HEK293 (cell line): ENCODE results near the gene INPP5A.

Source experiments
- CTCF ChIA-PET: fragments of 350-600 bp; formaldehyde crosslinking; extraction: SDS; loops from one replicate; lab custom pipeline; 2021; ENCODE audit warnings: antibody characterized with exemption; lab: Yijun Ruan, JAX
- POLR2A ChIA-PET: fragments of 300-600 bp; formaldehyde crosslinking; extraction: SDS; loops from one replicate; lab custom pipeline; 2020; ENCODE audit warnings: antibody characterized with exemption, inconsistent platforms; lab: Yijun Ruan, JAX
- H3K27ac ChIP-seq: fragments of 200-500 bp; sonication (Bioruptor generic); 2 replicates; pipeline ENCODE4 v1.5.1; 2014; ENCODE audit warnings: low read depth, low read length, control low read depth, inconsistent platforms; ENCODE audit errors: extremely low read depth
- H3K36me3 ChIP-seq, 2 experiments: fragments of 200-500 bp in 1 of 2; sonication (Bioruptor generic) in 1 of 2; 1 replicate in 1 of 2; 2 replicates in 1 of 2; pipeline ENCODE4 v1.5.1; 2014 to 2017; ENCODE audit warnings: inconsistent platforms in 2 of 2, low read length in 2 of 2; ENCODE audit not compliant: control insufficient read depth in 2 of 2, insufficient read depth in 1 of 2
- H3K4me1 ChIP-seq: fragments of 200-500 bp; sonication (Bioruptor generic); 2 replicates; pipeline ENCODE4 v1.5.1; 2014; ENCODE audit warnings: mild to moderate bottlenecking, low read length, inconsistent platforms; ENCODE audit not compliant: control insufficient read depth, insufficient read depth
- H3K4me3 ChIP-seq: 2 replicates; pipeline ENCODE4 v1.5.1; 2011; ENCODE audit warnings: low read depth, mild to moderate bottlenecking, control low read depth, low read length, moderate library complexity
- H3K9me3 ChIP-seq: fragments of 200-500 bp; sonication (Bioruptor generic); 2 replicates; pipeline ENCODE4 v1.5.1; 2014; ENCODE audit warnings: low read depth, low read length, inconsistent platforms; ENCODE audit not compliant: control insufficient read depth, insufficient read depth
- FEZF1 ChIP-seq: fragments of 450-650 bp; formaldehyde crosslinking; IDR thresholded peaks from 2 replicates; pipeline ENCODE4 v1.5.1; 2016; ENCODE audit warnings: missing biosample characterization, missing genetic modification characterization
- HOXD13 ChIP-seq: sonication (generic); formaldehyde crosslinking; IDR thresholded peaks from 2 replicates; pipeline ENCODE4 v1.8.0; 2022; ENCODE audit warnings: missing genetic modification reagents, borderline replicate concordance
- KLF8 ChIP-seq: fragments of 450-650 bp; formaldehyde crosslinking; IDR thresholded peaks from 2 replicates; pipeline ENCODE4 v1.5.1; 2016; ENCODE audit warnings: missing biosample characterization, missing genetic modification characterization
- MEIS1 ChIP-seq: sonication (generic); formaldehyde crosslinking; IDR thresholded peaks from 2 replicates; pipeline ENCODE4 v1.8.1; 2022; ENCODE audit warnings: missing genetic modification reagents, mild to moderate bottlenecking, borderline replicate concordance
- TCF7L2 ChIP-seq: IDR thresholded peaks from 2 replicates; pipeline ENCODE4 v1.6.1; 2011; ENCODE audit warnings: low read depth, mild to moderate bottlenecking, inconsistent platforms, low read length, moderate library complexity, borderline replicate concordance
- ZBTB1 ChIP-seq: fragments of 450-650 bp; formaldehyde crosslinking; IDR thresholded peaks from 2 replicates; pipeline ENCODE4 v1.5.1; 2016; ENCODE audit warnings: missing biosample characterization, missing genetic modification characterization
- ZEB2 ChIP-seq: fragments of 450-650 bp; formaldehyde crosslinking; IDR thresholded peaks from 2 replicates; pipeline ENCODE4 v1.5.1; 2016; ENCODE audit warnings: missing biosample characterization, missing genetic modification characterization
- ZFP41 ChIP-seq: fragments of 450-650 bp; formaldehyde crosslinking; IDR thresholded peaks from 2 replicates; pipeline ENCODE4 v1.5.1; 2016; ENCODE audit warnings: missing biosample characterization, missing genetic modification characterization, borderline replicate concordance
- ZNF157 ChIP-seq: fragments of 450-650 bp; formaldehyde crosslinking; IDR thresholded peaks from 2 replicates; pipeline ENCODE4 v1.5.1; 2016; ENCODE audit warnings: missing biosample characterization, missing genetic modification characterization
- ZNF169 ChIP-seq: fragments of 450-650 bp; formaldehyde crosslinking; IDR thresholded peaks from 2 replicates; pipeline ENCODE4 v1.5.1; 2016; ENCODE audit warnings: missing biosample characterization, missing genetic modification characterization
- ZNF184 ChIP-seq: fragments of 450-650 bp; IDR thresholded peaks from 2 replicates; pipeline ENCODE4 v1.5.1; 2018; ENCODE audit warnings: missing biosample characterization, mild to moderate bottlenecking, missing genetic modification characterization
- ZNF2 ChIP-seq: fragments of 450-650 bp; formaldehyde crosslinking; IDR thresholded peaks from 2 replicates; pipeline ENCODE4 v1.5.1; 2016; ENCODE audit warnings: missing biosample characterization, missing genetic modification characterization
- ZNF223 ChIP-seq: fragments of 450-650 bp; formaldehyde crosslinking; IDR thresholded peaks from 2 replicates; pipeline ENCODE4 v1.5.1; 2016; ENCODE audit warnings: missing biosample characterization, missing genetic modification characterization
- ZNF248 ChIP-seq: fragments of 450-650 bp; formaldehyde crosslinking; IDR thresholded peaks from 2 replicates; pipeline ENCODE4 v1.5.1; 2017; ENCODE audit warnings: missing biosample characterization, missing genetic modification characterization
- ZNF391 ChIP-seq: fragments of 450-650 bp; formaldehyde crosslinking; IDR thresholded peaks from 2 replicates; pipeline ENCODE4 v1.5.1; 2016; ENCODE audit warnings: low read depth, missing biosample characterization, missing genetic modification characterization, borderline replicate concordance
- ZNF530 ChIP-seq: fragments of 450-650 bp; formaldehyde crosslinking; IDR thresholded peaks from 2 replicates; pipeline ENCODE4 v1.5.1; 2016; ENCODE audit warnings: low read depth, missing biosample characterization, missing genetic modification characterization
- ZNF548 ChIP-seq: fragments of 450-650 bp; formaldehyde crosslinking; IDR thresholded peaks from 2 replicates; pipeline ENCODE4 v1.5.1; 2016; ENCODE audit warnings: missing biosample characterization, missing genetic modification characterization
- ZNF561 ChIP-seq: fragments of 450-650 bp; IDR thresholded peaks from 2 replicates; pipeline ENCODE4 v1.5.1; 2018; ENCODE audit warnings: missing biosample characterization, missing genetic modification characterization, borderline replicate concordance
- ZNF624 ChIP-seq: fragments of 450-650 bp; formaldehyde crosslinking; IDR thresholded peaks from 2 replicates; pipeline ENCODE4 v1.5.1; 2017; ENCODE audit warnings: missing biosample characterization, missing genetic modification characterization
- ZNF670 ChIP-seq: fragments of 450-650 bp; formaldehyde crosslinking; IDR thresholded peaks from 2 replicates; pipeline ENCODE4 v1.5.1; 2016; ENCODE audit warnings: missing biosample characterization, missing genetic modification characterization, low read depth
- ZNF785 ChIP-seq: fragments of 450-650 bp; formaldehyde crosslinking; IDR thresholded peaks from 2 replicates; pipeline ENCODE4 v1.5.1; 2016; ENCODE audit warnings: missing biosample characterization, missing genetic modification characterization
- TF ChIP-seq, protein P1 (sequence below): fragments of 450-650 bp; formaldehyde crosslinking; IDR thresholded peaks from 2 replicates; pipeline ENCODE4 v1.5.1; 2016; ENCODE audit warnings: missing biosample characterization, missing genetic modification characterization, borderline replicate concordance
- TF ChIP-seq, protein P2 (sequence below): fragments of 450-650 bp; formaldehyde crosslinking; IDR thresholded peaks from 2 replicates; pipeline ENCODE4 v1.5.1; 2016; ENCODE audit warnings: missing biosample characterization, missing genetic modification characterization
- TF ChIP-seq, protein P3 (sequence below): fragments of 450-650 bp; formaldehyde crosslinking; IDR thresholded peaks from 2 replicates; pipeline ENCODE4 v1.5.1; 2016; ENCODE audit warnings: missing biosample characterization, missing genetic modification characterization
- TF ChIP-seq, protein P4 (sequence below): fragments of 450-650 bp; formaldehyde crosslinking; IDR thresholded peaks from 2 replicates; pipeline ENCODE4 v1.5.1; 2016; ENCODE audit warnings: missing biosample characterization, missing genetic modification characterization
- TF ChIP-seq, protein P5 (sequence below): fragments of 450-650 bp; formaldehyde crosslinking; IDR thresholded peaks from 2 replicates; pipeline ENCODE4 v1.5.1; 2016; ENCODE audit warnings: missing biosample characterization, missing genetic modification characterization

Gene INPP5A

DNA sequence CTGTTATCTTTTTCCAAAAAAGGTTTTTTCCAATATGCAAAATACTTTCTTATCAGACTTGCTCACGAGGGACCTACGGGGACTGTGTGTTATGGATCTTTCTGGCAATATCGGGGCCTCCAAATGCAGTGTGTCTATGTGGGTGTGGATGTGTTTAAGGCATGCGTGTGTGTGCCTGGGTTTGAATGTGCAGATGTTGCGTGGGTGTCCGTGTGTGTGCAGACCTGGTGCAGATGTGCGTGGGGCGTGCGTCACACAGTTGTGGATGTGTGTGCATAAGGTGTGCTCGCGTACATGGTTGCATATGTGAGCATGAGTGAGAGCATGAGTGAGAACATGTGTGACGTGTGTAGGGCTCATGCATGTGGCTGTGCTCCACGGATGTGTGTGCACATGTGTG is 228.7 kb downstream of the INPP5A start:
- ChIA-PET POLR2A (no interaction called here), CTCF (no interaction called here)
- H3K4me1 ChIP-seq = no peaks in the 10 kb centered on the region
- H3K27ac ChIP-seq = no peak overlapping the region
- H3K4me3 ChIP-seq = no peak overlapping the region
- no peaks in the 10 kb centered on the region for H3K36me3 ChIP-seq
- H3K9me3 ChIP-seq = no peaks in the 10 kb centered on the region
- TF ChIP-seq, protein P1, sequence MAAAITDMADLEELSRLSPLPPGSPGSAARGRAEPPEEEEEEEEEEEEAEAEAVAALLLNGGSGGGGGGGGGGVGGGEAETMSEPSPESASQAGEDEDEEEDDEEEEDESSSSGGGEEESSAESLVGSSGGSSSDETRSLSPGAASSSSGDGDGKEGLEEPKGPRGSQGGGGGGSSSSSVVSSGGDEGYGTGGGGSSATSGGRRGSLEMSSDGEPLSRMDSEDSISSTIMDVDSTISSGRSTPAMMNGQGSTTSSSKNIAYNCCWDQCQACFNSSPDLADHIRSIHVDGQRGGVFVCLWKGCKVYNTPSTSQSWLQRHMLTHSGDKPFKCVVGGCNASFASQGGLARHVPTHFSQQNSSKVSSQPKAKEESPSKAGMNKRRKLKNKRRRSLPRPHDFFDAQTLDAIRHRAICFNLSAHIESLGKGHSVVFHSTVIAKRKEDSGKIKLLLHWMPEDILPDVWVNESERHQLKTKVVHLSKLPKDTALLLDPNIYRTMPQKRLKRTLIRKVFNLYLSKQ (tag by site-specific recombination) = no peak
- TF ChIP-seq ZNF561 (tag by site-specific recombination) = no peak
- TF ChIP-seq ZNF624 (tag by site-specific recombination) = no peak
- TF ChIP-seq ZNF2 (tag by site-specific recombination) = no peak
- no peak for TF ChIP-seq ZBTB1 (tag by site-specific recombination)
- TF ChIP-seq ZNF169 (tag by site-specific recombination) = no peak
- no peak for TF ChIP-seq ZFP41 (tag by site-specific recombination)
- TF ChIP-seq ZNF248 (tag by site-specific recombination) = no peak
- TF ChIP-seq, protein P2, sequence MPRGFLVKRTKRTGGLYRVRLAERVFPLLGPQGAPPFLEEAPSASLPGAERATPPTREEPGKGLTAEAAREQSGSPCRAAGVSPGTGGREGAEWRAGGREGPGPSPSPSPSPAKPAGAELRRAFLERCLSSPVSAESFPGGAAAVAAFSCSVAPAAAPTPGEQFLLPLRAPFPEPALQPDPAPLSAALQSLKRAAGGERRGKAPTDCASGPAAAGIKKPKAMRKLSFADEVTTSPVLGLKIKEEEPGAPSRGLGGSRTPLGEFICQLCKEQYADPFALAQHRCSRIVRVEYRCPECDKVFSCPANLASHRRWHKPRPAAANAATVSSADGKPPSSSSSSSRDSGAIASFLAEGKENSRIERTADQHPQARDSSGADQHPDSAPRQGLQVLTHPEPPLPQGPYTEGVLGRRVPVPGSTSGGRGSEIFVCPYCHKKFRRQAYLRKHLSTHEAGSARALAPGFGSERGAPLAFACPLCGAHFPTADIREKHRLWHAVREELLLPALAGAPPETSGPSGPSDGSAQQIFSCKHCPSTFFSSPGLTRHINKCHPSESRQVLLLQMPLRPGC (tag by site-specific recombination) = no peak
- no peak for TF ChIP-seq ZNF548 (tag by site-specific recombination)
- no peak for TF ChIP-seq ZNF223
- TF ChIP-seq ZNF184 (tag by site-specific recombination) = no peak
- no peak for TF ChIP-seq MEIS1
- TF ChIP-seq ZNF530 (tag by site-specific recombination) = no peak
- no peak for TF ChIP-seq ZNF157

DNA sequence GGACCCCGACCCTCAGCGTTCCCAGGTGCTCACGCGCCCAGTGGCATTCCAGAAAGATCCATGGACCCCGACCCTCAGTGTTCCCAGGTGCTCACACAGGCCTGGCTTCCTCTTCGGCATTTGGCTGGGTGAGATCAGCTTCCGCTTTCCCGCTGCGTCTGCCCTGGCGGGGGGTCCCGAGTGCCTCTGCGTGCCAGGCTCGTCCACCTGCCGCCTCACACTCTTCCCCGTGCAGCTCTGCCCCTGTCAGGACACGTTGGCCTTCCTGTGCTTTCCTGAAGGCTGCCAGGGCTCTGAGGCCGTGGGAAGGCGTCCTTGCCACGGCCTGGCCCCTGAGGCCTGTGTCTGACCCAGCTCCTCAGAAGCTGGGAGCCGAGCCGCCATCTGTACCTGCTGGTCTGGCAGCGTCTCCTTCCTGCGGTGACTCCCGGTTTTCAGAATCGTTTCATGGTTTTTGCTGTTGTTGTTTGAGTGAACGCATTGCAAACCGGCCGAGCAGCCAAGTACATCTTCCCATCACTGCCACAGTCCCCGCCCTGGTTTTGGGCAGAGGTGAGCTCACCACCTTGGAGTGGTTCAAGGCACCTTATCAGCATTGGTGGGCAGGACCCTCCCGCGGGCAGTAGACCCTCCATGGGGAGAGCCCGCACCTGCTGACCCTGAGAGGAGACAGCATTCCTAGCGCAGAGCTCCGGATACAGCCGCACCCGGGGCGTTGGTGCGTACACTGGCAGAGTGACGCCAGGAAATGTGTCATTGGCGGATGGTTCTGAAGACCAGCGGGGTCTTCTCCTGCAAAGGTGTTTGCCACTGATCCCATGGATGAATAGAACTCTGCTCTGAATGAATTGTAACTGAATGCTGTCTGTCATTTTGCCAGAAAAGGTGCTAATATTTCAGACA is 231.0 kb downstream of the INPP5A start:
- POLR2A ChIA-PET = no interaction called here
- TF ChIP-seq ZNF670 (tag by site-specific recombination) (no peak), ZNF785 (no peak), FEZF1 (tag by site-specific recombination) (no peak), ZEB2 (no peak), HOXD13 (CRISPR knock-in tag) (no peak), ZNF391 (tag by site-specific recombination) (no peak), TCF7L2 (no peak), KLF8 (no peak), ZNF248 (tag by site-specific recombination) (no peak)
- TF ChIP-seq, protein P3, sequence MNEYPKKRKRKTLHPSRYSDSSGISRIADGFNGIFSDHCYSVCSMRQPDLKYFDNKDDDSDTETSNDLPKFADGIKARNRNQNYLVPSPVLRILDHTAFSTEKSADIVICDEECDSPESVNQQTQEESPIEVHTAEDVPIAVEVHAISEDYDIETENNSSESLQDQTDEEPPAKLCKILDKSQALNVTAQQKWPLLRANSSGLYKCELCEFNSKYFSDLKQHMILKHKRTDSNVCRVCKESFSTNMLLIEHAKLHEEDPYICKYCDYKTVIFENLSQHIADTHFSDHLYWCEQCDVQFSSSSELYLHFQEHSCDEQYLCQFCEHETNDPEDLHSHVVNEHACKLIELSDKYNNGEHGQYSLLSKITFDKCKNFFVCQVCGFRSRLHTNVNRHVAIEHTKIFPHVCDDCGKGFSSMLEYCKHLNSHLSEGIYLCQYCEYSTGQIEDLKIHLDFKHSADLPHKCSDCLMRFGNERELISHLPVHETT (tag by site-specific recombination) = no peak
- TF ChIP-seq, protein P4, sequence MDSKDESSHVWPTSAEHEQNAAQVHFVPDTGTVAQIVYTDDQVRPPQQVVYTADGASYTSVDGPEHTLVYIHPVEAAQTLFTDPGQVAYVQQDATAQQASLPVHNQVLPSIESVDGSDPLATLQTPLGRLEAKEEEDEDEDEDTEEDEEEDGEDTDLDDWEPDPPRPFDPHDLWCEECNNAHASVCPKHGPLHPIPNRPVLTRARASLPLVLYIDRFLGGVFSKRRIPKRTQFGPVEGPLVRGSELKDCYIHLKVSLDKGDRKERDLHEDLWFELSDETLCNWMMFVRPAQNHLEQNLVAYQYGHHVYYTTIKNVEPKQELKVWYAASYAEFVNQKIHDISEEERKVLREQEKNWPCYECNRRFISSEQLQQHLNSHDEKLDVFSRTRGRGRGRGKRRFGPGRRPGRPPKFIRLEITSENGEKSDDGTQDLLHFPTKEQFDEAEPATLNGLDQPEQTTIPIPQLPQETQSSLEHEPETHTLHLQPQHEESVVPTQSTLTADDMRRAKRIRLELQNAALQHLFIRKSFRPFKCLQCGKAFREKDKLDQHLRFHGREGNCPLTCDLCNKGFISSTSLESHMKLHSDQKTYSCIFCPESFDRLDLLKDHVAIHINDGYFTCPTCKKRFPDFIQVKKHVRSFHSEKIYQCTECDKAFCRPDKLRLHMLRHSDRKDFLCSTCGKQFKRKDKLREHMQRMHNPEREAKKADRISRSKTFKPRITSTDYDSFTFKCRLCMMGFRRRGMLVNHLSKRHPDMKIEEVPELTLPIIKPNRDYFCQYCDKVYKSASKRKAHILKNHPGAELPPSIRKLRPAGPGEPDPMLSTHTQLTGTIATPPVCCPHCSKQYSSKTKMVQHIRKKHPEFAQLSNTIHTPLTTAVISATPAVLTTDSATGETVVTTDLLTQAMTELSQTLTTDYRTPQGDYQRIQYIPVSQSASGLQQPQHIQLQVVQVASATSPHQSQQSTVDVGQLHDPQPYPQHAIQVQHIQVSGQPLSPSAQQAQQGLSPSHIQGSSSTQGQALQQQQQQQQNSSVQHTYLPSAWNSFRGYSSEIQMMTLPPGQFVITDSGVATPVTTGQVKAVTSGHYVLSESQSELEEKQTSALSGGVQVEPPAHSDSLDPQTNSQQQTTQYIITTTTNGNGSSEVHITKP (tag by site-specific recombination) = no peak
- TF ChIP-seq, protein P5, sequence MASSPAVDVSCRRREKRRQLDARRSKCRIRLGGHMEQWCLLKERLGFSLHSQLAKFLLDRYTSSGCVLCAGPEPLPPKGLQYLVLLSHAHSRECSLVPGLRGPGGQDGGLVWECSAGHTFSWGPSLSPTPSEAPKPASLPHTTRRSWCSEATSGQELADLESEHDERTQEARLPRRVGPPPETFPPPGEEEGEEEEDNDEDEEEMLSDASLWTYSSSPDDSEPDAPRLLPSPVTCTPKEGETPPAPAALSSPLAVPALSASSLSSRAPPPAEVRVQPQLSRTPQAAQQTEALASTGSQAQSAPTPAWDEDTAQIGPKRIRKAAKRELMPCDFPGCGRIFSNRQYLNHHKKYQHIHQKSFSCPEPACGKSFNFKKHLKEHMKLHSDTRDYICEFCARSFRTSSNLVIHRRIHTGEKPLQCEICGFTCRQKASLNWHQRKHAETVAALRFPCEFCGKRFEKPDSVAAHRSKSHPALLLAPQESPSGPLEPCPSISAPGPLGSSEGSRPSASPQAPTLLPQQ = no peak
- TF ChIP-seq, all 188 proteins: peak for 0
- H3K27ac ChIP-seq = no peak overlapping the region
- H3K36me3 ChIP-seq = no peaks in the 10 kb centered on the region
- H3K4me3 ChIP-seq = no peak overlapping the region
- CTCF ChIA-PET = no interaction called here
- no peaks in the 10 kb centered on the region for H3K4me1 ChIP-seq
- H3K9me3 ChIP-seq = no peaks in the 10 kb centered on the region
